ENCODE results near the gene CACNB1.
"Not testable (repeated sequence)": the region's sequence is repeated elsewhere in the genome, so short reads cannot be mapped to it uniquely, and the experiment has no call there.

CACNB1 gene

DNA sequence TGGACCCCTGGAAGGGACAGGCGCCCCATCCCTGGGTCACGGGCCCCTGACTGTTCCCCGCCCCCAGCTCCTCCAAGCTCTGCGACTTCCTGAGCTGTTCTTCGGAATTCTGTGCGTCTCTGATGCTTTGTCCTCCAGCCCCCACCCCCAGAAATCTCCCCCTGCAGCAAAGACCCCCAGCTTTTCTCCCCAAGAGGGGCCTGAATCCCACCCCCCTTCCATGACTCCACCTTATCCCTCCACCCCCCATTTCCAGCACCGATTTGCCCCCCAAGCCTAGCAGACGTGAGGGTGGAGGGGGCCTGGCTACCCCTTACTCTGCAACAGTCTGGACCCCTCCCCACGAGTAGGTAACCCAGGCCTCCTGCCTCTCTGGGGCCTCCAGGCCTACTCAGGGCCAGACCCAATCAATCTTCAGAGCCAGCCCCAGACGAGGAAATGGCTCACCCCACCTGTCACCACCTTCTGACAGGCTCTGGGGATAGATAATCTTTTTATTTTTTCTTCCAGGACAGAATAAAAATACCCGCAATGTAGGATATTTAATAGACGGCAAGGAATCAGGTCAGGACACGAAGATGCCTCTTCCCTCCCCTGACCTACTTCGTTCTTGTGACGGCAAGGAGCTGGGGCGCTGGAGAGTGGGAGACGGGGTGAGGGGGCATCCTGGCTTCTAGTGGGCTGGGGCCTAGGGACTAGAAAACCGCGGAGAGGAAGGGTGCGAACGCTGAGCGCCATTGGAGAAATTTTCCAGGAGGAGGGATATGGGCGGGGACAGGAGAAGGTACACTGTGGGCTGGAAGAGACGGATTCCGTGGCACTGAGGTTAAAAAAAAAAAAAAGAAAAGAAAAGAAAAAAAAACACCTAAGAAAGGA lies 45.3 kb downstream of the CACNB1 start:
- DNase-seq (ENCODE audit: low read depth in 4 of 4, low spot score in 1 of 4) = no peak

GRCh38 chr17:39151150-39151942 lies 46.1 kb downstream of the CACNB1 start, which contains the start of gene PLXDC1:
Gene PLXDC1, minus strand, starts transcription at chr17:39151637. Its CDS starts 200 bp downstream, at chr17:39151437.
- DNase-seq (ENCODE audit: low read depth in 4 of 4, low spot score in 1 of 4) = no peak

DNA sequence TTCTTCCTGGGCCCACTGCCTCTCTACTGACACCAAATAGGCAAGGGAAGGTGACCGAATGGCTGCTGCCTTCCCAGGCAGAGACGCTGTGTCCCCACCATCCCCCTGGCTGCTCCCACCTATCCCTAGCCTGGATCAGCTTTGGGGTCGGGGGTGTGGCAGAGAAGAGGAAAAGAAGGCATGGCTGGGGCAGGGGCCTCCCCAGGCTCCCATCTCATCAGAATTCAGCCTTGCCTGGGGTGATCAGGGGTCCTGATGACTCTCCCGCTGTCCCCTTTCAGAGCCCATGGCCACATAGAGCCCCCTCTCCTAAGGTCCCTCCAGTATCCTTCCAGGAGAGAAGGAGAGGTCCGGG lies 46.7 kb downstream of the CACNB1 start:
- no peak for DNase-seq (ENCODE audit: low read depth in 4 of 4, low spot score in 1 of 4)

- no peak for DNase-seq (ENCODE audit: low read depth in 4 of 4, low spot score in 1 of 4)
These were observed 47.3 kb downstream of the CACNB1 start for GRCh38 chr17:39150104-39150634.

- DNase-seq (ENCODE audit: low read depth in 4 of 4, low spot score in 1 of 4) = no peak
These were observed 50.0 kb downstream of the CACNB1 start for GRCh38 chr17:39147221-39148185.

- DNase-seq (ENCODE audit: low read depth in 4 of 4, low spot score in 1 of 4) = no peak
These were observed 51.2 kb downstream of the CACNB1 start for GRCh38 chr17:39146273-39146672.

DNA sequence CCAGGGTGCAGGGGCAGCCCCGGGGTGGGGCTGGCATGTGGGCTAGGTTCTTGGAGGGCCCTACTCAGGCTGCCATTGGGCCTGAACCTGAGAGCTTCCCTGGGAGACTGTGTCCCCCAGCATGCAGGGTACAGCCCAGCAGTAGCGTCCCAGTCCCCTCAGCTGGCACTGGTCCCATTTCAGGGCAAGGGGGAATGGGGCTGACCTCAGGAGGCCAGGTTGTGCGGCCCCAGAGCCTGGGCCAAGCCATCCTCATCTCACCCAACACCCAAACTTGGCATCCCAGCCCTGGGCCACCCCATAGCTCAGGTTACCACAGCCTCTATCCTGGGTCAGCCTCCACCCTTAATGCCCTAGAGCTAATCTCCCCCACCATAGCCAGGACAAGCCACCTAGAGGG lies 52.3 kb downstream of the CACNB1 start:
- DNase-seq (ENCODE audit: low read depth in 4 of 4, low spot score in 1 of 4) = no peak

- no peak for DNase-seq (ENCODE audit: low read depth in 4 of 4, low spot score in 1 of 4)
These were observed 53.0 kb downstream of the CACNB1 start for GRCh38 chr17:39144416-39144840.

GRCh38 chr17:39143552-39144093 lies 53.8 kb downstream of the CACNB1 start:
- no peak for DNase-seq (ENCODE audit: low read depth in 4 of 4, low spot score in 1 of 4)

DNA sequence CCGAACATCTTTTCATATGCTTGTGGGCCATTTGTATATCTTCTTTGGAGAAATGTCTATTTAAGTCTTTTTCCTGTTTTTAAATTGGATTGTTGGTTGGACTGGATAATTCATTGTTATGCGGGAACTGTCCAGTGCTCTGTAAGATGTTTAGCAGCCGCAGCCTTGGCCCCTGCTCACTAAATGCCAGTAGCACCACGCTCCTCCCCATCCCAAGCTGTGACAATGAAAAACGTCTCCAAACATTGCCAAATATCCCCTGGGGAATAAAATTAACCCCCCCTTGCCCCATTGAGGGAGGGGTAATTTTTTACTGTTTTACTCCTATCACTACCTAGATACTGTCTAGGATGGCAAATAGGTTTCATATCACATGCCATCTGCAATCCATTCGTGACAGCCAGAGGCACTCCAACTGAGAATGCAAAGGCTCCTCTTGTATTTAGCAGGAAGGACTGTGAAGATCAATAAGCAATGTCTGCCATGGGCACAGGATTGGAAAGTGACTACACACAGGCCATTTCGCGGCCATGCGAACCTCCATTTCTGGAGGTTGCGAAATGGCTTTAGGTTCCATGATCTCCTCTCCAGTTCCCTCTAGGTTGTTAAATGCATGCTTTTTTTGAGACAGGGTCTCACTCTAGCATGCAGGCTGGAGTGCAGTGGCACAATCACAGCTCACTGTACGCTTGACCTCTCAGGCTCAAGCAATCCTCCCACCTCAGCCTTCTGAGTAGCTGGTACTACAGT lies 55.4 kb downstream of the CACNB1 start:
- DNase-seq (ENCODE audit: low read depth in 4 of 4, low spot score in 1 of 4) = no peak

- no peak for DNase-seq (ENCODE audit: low read depth in 4 of 4, low spot score in 1 of 4)
These were observed 56.2 kb downstream of the CACNB1 start for GRCh38 chr17:39141294-39141693.

- no peak for DNase-seq (ENCODE audit: low read depth in 4 of 4, low spot score in 1 of 4)
These were observed 57.9 kb downstream of the CACNB1 start for GRCh38 chr17:39139561-39139960.

- no peak for DNase-seq (ENCODE audit: low read depth in 4 of 4, low spot score in 1 of 4)
These were observed 58.3 kb downstream of the CACNB1 start for GRCh38 chr17:39139161-39139511.

GRCh38 chr17:39138431-39139160 lies 58.9 kb downstream of the CACNB1 start:
- DNase-seq (ENCODE audit: low read depth in 4 of 4, low spot score in 1 of 4) = no peak

- no peak for DNase-seq (ENCODE audit: low read depth in 4 of 4, low spot score in 1 of 4)
These were observed 62.6 kb downstream of the CACNB1 start for GRCh38 chr17:39134878-39135277.

- DNase-seq (ENCODE audit: low read depth in 4 of 4, low spot score in 1 of 4) = no peak
These were observed 65.3 kb downstream of the CACNB1 start for GRCh38 chr17:39132192-39132610.

DNA sequence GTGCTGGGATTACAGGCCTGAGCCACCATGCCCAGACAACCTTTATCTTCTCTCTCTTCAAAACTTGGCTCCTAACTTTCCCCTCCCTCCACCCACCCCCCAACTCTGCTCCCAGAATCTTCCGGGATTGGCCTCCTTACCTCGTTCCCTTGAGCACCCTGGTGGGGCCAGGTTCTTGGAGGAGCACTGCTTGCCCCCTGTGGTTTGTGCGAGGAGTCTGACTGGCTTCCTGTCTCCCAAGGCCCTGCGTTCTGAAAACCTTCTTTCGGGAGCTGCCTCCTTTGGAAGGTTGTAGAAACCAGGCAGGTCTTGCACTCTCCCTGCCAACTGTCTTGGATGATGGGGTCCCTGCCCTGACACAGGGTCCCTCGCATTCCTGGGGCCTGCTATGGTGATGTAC lies 65.9 kb downstream of the CACNB1 start:
- DNase-seq (ENCODE audit: low read depth in 4 of 4, low spot score in 1 of 4) = no peak

DNA sequence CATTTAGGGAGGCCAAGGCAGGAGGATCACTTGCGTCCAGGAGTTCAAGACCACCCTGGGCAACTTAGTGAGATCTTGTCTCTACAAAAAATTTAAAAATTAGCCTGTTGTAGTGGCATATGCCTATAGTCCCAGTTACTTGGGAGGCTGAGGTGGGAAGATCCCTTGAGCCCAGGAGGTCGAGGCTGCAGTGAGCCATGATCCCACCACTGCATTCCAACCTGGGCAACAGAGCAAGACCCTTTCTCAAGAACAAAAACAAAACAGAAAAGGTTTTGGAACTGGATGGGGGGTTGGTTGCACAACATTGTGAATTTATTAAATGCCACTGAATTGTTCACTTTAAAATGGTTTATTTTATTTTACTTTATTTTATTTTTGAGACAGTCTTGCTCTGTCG lies 67.3 kb downstream of the CACNB1 start:
- no peak for DNase-seq (ENCODE audit: low read depth in 4 of 4, low spot score in 1 of 4)

DNA sequence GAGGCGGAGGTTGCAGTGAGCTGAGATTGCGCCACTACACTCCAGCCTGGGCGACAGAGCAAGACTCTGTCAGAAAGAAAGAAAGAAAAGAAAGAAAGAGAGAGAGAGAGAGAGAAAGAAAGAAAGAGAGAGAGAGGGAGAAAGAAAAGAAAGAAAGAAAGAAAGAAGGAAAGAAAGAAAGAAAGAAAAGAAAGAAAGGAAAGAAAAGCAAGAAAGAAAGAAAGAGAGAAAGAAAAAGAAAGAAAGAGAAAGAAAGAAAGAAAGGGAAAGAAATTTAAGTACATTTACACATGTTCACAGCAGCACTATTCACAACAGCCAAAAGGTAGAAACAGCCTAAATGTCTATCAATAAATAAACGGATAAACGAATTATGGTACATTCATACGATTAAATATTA lies 67.9 kb downstream of the CACNB1 start:
- DNase-seq (ENCODE audit: low read depth in 4 of 4, low spot score in 1 of 4) = not testable (repeated sequence)

All from stimulated activated CD4-positive, alpha-beta T cell treated with anti-CD3 and anti-CD28 coated beads, Interleukin-1b, Interleukin-23, amount 100 ng/mL, for 24 hours (primary cell).